ENCODE measurements around the gene RPL31.
A peak's percentile ranks its signal among the peaks of the same experiment; 100 is the strongest.

Gene RPL31

GRCh38 chr2:101036562-101036961 is 34.5 kb downstream of the RPL31 start:
- TF ChIP-seq GLIS3 (CRISPR knock-in tag; IDR thresholded peaks at IDR 0.05) (no peak), ZNF565 (CRISPR knock-in tag; conservative IDR thresholded peaks at IDR 0.05; ENCODE audit: low read depth) (no peak)
- ATAC-seq: peak; percentile 60

- no peak for ATAC-seq
- no peak for TF ChIP-seq CSRNP3 (CRISPR knock-in tag; IDR thresholded peaks at IDR 0.05)
- TF ChIP-seq TOX (CRISPR knock-in tag; IDR thresholded peaks at IDR 0.05; ENCODE audit: borderline replicate concordance): no peak
- no peak for TF ChIP-seq ZNF8 (CRISPR knock-in tag; IDR thresholded peaks at IDR 0.05)
- no peak for TF ChIP-seq CREB5 (CRISPR knock-in tag; IDR thresholded peaks at IDR 0.05; ENCODE audit: low read depth)
- no peak for TF ChIP-seq TCF4 (CRISPR knock-in tag; IDR thresholded peaks at IDR 0.05; ENCODE audit: borderline replicate concordance)
- no peak for TF ChIP-seq ARNTL (CRISPR knock-in tag; IDR thresholded peaks at IDR 0.05; ENCODE audit: borderline replicate concordance, low read depth)
- TF ChIP-seq PATZ1 (CRISPR knock-in tag; IDR thresholded peaks at IDR 0.05; ENCODE audit: borderline replicate concordance): no peak
- no peak for TF ChIP-seq CSDC2 (CRISPR knock-in tag; IDR thresholded peaks at IDR 0.05)
- TF ChIP-seq RARB (CRISPR knock-in tag; IDR thresholded peaks at IDR 0.05): no peak
- TF ChIP-seq ZFP30 (CRISPR knock-in tag; IDR thresholded peaks at IDR 0.05): no peak
- TF ChIP-seq POU6F1 (CRISPR knock-in tag; IDR thresholded peaks at IDR 0.05; ENCODE audit: borderline replicate concordance, low read depth): no peak
- TF ChIP-seq TSHZ2 (CRISPR knock-in tag; IDR thresholded peaks at IDR 0.05): no peak
- TF ChIP-seq BACH2 (CRISPR knock-in tag; IDR thresholded peaks at IDR 0.05; ENCODE audit: borderline replicate concordance): no peak
- TF ChIP-seq ZC3H10 (CRISPR knock-in tag; IDR thresholded peaks at IDR 0.05): no peak
- TF ChIP-seq ZNF565 (CRISPR knock-in tag; conservative IDR thresholded peaks at IDR 0.05; ENCODE audit: low read depth): no peak
Measured at GRCh38 chr2:101037161-101037755, 35.2 kb downstream of the RPL31 start.

- ATAC-seq: no peak
- no peak for TF ChIP-seq PATZ1 (CRISPR knock-in tag; IDR thresholded peaks at IDR 0.05; ENCODE audit: borderline replicate concordance)
- TF ChIP-seq CREB5 (CRISPR knock-in tag; IDR thresholded peaks at IDR 0.05; ENCODE audit: low read depth): no peak
- no peak for TF ChIP-seq ISL1 (CRISPR knock-in tag; IDR thresholded peaks at IDR 0.05)
- TF ChIP-seq BACH2 (CRISPR knock-in tag; IDR thresholded peaks at IDR 0.05; ENCODE audit: borderline replicate concordance): no peak
- TF ChIP-seq RARB (CRISPR knock-in tag; IDR thresholded peaks at IDR 0.05): no peak
- TF ChIP-seq TCF4 (CRISPR knock-in tag; IDR thresholded peaks at IDR 0.05; ENCODE audit: borderline replicate concordance): no peak
- TF ChIP-seq OSR1 (CRISPR knock-in tag; IDR thresholded peaks at IDR 0.05): no peak
- no peak for TF ChIP-seq ZC3H10 (CRISPR knock-in tag; IDR thresholded peaks at IDR 0.05)
- no peak for TF ChIP-seq POU6F1 (CRISPR knock-in tag; IDR thresholded peaks at IDR 0.05; ENCODE audit: borderline replicate concordance, low read depth)
- no peak for TF ChIP-seq ZNF565 (CRISPR knock-in tag; conservative IDR thresholded peaks at IDR 0.05; ENCODE audit: low read depth)
Measured at GRCh38 chr2:101038455-101039255, 36.6 kb downstream of the RPL31 start.

Data from SK-N-SH treated with all-trans-retinoic acid at 6 μM for 48 hours (cell line).